HG02642 (cell line): Measurements from ENCODE around the gene DYRK1A.
"Not testable (repeated sequence)": the region's sequence is repeated elsewhere in the genome, so short reads cannot be mapped to it uniquely, and the experiment has no call there.

Experiments used
- ATAC-seq: cut with Tn5 transposase; IDR thresholded peaks from one replicate; pipeline ENCODE4 v1.9.1; 2021; ENCODE audit warnings: mild to moderate bottlenecking; ENCODE audit not compliant: unreplicated experiment, poor library complexity

DYRK1A gene

GRCh38 chr21:37516998-37517397 is 150.4 kb downstream of the DYRK1A start:
- ATAC-seq: no peak

- ATAC-seq: no peak
These were observed 154.2 kb downstream of the DYRK1A start for GRCh38 chr21:37520801-37521200.

- no peak for ATAC-seq
These were observed 155.1 kb downstream of the DYRK1A start for GRCh38 chr21:37521658-37522057.

GRCh38 chr21:37522641-37523295 is 156.2 kb downstream of the DYRK1A start:
- no peak for ATAC-seq

- ATAC-seq: not testable (repeated sequence)
These were observed 158.4 kb downstream of the DYRK1A start for GRCh38 chr21:37524944-37525343.

GRCh38 chr21:37525810-37526209 is 159.2 kb downstream of the DYRK1A start:
- ATAC-seq: no peak

GRCh38 chr21:37527103-37527502 is 160.5 kb downstream of the DYRK1A start:
- ATAC-seq: no peak

GRCh38 chr21:37527716-37528115 is 161.1 kb downstream of the DYRK1A start:
- no peak for ATAC-seq

- ATAC-seq: no peak
These were observed 161.8 kb downstream of the DYRK1A start for GRCh38 chr21:37528150-37528937.

GRCh38 chr21:37529649-37530048 is 163.1 kb downstream of the DYRK1A start:
- no peak for ATAC-seq

- no peak for ATAC-seq
These were observed 164.4 kb downstream of the DYRK1A start for GRCh38 chr21:37530901-37531351.

GRCh38 chr21:37531431-37531932 is 164.9 kb downstream of the DYRK1A start:
- ATAC-seq: no peak

- ATAC-seq: peak; percentile 67
These were observed 166.6 kb downstream of the DYRK1A start for GRCh38 chr21:37532868-37533780.

- no peak for ATAC-seq
These were observed 167.9 kb downstream of the DYRK1A start for GRCh38 chr21:37534431-37534830.

GRCh38 chr21:37535130-37535529 is 168.6 kb downstream of the DYRK1A start:
- no peak for ATAC-seq

- ATAC-seq: no peak
These were observed 169.1 kb downstream of the DYRK1A start for GRCh38 chr21:37535672-37536071.

GRCh38 chr21:37536616-37537278 is 170.2 kb downstream of the DYRK1A start:
- no peak for ATAC-seq

GRCh38 chr21:37537391-37537996 is 170.9 kb downstream of the DYRK1A start:
- ATAC-seq: no peak

- no peak for ATAC-seq
These were observed 172.5 kb downstream of the DYRK1A start for GRCh38 chr21:37538971-37539590.
